NCI-H460 (cell line): ENCODE results near the gene TNS3. TPM values are rescaled to one million over a fixed set of nuclear protein-coding genes. Genes with fewer than 3 reads are reported as not detected.

Experiments
- DNase-seq: peaks from one replicate; pipeline ENCODE4 v3.0.0-alpha.2; 2016; ENCODE audit warnings: low read depth; ENCODE audit errors: extremely low read depth
- total RNA-seq: library from RNA; depleted of rRNA; stranded (reverse); fragments of >200 nt; shearing (Covaris generic); gene quantifications from 2 replicates; pipeline ENCODE4 v1.2.3, GENCODE V29; 2014

TNS3 gene
- total RNA-seq, 1 experiment from 2014 or later, result 20.0 TPM

DNA sequence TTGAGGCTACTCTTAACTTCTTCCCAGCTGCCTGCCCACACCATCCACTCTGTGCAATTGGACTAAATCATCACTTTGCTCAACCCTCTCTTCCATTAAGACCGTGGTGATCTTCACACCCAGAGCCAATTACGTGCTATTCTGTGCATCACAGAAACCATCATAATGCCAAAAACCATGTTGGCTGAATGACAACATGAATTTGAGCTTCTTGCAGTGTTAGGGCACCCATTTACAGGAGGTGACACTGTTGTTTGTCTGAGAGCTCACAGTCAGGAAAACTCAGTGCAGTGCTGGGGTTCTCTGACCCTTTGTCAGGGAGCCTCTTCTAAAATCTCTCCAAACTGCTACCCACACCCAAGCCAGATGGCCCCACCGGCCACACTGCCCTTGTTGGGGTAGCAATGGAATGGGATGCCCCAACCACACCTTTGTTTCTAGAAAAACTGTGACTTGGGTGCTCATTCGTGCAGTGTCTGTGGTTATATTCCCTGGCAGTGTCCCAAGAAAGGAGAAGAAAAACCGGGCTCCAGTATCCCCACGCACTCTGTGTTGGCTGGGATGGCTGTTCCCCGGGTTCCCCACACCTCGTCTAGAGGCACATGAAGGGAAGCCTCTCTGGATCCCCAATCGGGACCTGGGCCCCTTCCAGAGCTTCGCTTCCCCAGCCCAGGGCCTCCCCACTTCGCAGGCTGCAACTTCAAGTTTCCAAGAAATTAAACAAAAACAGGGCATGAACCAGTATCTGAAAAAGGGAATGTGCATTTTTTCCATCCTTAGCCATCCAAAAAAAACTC lies 2.0 kb upstream of the TNS3 start:
- no peak for DNase-seq

DNA sequence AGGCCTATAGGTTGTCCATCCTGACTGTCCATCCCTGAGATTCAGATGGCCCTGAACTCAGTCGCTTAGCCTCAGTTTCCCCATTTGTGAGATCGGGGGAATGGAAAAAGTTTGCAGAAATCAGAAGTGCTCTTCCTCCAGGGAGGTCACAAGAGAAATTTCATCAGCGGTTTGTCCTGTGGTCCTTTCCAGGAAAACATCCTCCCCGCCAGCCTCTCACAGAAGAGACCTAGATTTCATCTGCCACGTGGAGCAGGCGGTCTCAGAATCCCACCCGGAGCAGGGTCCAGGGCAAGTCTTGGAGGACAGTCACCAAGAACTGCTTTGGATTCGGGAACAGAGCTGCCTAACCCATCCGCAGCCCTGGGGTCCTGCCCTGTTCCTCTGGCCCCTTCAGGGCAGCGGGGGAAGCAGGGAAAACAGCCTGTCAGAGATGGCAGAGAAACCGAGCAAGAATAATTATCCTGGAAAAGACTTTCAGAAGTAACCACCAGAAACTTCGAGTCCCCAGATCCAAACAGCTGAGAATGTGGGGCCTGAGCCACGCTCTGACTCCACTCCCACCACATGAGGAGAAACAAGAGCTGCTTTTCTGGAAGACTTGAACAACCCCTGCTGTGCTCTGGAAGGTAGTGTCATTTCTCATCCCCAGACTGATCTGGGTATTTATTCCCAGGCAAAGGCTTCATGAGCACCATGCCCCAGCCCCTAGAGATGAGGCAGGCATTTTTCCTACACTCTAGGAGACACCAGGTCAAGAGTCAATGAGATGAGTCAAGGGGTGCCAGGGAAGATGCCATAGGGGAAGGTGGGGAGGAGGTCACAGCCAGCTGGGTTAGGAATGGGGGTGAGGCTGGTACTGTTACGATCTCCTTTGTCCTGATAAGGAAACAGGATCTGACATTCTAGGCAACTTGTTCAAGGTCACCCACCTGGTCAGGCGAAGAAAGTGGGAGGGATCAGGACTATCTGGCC lies 1.1 kb upstream of the TNS3 start:
- no peak for DNase-seq

DNA sequence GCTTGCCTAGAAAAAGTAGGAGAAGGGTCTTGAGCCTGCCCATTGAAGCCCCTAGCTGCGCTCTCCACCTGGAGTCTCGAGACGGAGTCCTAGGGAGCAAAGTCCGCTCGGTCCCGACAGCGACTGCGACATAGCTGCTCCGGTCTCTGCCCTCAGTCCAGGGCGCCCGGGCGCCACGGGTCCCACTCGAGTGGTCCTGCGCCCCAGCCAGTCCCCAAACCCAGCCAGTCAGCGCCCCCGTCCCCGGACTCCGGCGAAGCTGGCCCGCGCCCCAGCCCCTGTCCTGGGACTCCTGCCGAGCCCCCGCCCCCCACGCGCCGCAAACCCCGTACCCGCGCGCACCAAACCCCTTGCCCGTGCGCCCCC lies 490 bp downstream of the TNS3 start:
- DNase-seq, result no peak

DNA sequence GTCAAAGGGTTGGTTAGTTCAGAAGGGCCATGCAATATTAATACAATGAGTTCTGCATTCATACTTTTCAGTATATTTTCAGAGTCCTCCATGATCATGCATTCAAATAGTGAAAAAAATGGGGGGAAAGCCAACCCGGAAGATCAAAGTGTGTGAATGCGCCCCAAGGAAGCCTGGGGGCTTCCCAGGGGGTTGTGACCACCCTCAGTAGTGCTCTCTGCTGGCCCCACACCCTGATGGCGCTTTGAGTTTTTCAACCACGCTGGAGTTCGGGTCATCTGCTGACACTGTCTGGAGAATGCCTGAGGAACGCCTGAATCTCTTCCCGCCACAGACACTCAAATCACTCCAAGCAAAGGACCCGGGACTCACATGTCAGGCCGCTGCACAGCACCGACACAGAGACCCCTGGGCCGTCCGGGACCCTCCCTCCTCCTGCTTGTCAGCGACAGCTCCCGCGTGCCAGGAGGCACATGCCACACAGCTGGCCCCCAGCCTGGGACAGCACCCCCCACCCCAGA lies 1.0 kb downstream of the TNS3 start:
- no peak for DNase-seq

DNA sequence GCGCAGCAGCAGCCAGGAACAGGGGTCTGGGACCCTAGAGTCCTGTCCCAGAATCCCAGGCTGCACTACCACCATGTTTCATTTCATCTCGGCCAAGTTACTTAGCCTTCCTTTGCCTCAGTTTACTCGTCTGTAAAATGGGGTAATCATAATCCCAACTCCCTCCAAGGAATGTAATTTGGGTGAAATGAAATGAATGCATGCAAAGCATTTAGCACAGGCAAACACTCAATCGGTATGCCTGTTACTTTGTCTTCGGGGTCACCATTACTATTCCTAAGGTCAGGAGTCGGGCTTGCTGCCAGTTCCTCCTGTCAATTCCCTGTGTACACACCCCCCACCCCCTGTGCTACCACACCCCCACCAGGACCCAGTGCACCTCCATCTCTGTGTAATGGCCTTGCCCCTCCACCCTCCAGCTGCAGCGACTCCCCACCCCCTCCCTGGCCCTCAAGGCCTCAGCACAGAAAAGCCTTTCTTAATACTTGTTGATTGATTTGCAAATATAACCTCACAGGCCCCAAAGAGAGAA lies 1.7 kb downstream of the TNS3 start:
- DNase-seq, result no peak

DNA sequence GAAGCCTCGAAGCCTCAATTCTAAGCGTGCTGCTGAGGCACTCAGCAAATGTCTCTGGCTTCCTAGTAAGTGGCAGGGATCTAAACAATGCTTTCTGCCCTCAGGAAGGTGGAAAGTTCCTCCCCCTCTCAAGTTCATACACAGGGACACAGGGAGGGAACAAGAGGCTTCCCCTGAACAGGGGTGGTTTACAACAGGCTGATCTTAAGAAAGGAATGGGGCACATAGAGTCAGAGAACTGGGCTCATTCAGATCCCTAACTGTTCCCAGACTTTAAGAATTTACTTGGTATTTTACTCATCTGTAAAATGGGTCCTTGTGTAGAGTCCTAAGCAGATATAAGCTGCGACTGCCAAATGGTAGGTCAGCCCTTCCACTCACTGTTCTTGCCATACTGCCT lies 2.5 kb downstream of the TNS3 start:
- no peak for DNase-seq

DNA sequence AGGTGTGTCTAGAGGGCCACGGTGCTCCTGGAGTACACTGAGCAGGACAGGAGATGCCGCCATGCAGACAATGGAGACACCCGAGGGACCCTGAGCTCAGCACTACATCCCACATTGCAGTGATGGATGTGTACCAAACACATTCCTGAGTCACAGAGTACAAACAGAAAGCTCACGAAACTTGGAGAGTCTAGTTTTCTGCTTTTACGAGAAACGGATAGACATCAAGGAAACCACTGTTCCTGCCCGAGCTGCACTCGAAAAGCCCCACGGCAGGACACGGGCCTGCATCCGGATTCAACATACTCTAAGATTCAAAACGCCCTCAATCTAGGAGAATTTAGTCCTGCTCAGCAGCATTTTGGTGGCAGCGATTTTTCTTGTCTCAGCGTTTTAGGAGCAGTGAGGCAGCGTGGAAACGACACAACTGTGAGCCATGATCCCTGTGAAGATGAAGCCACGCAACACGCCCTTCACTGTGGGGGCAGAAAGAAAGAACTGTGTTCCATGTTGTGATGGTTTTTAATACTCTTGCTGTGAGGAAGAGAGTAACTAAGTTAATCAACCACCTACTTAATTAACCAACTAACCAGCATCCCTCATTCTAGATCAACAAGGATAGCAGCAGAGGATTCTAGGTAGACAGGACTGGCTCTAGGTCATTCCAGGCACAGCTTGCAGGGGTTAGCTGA lies 3.2 kb downstream of the TNS3 start:
- DNase-seq, result no peak

DNA sequence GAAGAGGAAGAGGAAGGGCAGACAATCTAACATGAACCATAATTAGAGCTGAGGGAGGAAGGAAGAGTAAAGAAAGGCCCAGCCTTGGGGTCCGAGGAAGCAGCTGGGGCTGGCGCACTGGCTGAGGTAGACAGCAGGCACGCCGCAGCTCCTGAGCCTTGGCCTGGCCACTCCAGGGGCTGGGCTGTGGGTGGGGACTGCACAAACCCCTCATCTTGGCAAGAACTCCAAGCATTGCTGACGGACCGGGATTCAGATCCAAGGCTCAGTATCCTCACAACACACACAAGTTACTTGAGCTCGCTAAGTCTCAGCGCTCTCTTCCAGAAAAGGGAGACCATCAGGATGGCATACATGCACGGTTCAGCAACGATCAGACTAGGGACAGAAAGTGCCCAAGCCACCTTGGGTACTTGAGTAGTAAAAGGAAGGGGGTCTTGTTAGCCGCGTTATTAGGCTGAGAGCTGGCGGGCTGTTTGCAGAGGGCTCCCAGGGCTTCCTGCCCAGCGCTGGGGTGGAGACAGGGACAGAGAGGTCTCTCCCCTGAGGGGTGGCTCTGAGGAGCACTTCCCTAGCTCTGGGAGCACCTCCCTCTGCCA lies 4.5 kb downstream of the TNS3 start:
- no peak for DNase-seq

DNA sequence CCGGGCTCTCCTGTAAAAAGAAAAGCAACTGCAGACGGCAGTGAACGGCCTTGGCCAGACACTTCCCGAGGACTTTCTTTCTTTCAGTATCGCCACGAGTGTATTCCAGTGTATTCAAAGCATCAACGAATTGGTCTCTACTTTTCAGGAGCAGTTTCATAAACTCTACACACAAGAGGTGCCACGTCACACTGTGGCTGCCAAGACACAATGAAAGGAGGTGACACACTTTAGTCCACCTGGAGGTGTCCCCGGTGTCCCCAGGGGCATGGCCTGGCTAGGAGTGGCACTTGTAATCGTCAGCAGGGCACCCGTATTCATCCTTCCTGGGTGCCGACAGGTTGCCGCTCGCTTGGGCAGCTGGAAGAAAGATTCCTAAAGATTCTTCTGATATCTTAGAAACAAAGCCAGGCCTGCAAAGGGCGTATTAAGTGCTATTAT lies 5.0 kb downstream of the TNS3 start:
- no peak for DNase-seq

DNA sequence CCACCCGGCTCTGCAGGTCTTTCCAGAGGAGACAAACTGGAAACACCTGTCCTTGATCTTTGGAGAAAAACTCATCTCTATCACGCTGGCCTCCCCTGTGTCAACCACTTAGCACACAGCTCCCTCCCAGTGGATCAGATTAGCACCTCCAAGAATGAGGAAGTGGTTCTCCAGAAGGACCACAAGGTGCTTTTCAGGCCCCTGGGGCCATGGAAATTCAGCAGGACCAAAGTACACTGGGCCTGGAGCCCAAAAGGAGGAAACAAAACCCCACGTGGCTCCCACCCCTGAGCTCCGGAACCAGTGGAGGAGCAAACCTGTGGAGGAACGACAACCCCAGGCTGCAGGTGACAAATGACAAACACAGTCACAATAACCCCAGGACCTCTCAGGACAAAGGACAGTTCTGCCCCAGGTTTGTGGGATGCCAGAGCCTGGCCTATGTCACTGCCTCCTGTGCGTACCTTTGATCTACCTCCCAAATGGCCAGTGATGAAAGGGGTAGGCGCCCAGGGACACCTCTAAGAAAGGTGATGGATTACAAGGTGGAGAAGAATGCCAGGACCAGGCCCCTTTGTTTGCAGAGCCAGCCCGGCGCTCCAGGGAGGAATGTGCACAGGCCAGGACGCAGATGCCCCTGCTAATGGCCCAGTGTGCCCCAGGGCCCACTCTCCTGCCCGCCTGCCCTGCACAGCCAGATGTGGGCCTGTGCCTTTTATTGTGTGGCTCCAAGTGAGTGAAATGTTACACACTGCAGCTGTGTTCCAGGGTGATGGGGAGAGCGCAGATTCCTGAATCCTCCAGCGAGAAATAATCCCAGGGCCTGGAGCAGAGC lies 5.7 kb downstream of the TNS3 start:
- no peak for DNase-seq

DNA sequence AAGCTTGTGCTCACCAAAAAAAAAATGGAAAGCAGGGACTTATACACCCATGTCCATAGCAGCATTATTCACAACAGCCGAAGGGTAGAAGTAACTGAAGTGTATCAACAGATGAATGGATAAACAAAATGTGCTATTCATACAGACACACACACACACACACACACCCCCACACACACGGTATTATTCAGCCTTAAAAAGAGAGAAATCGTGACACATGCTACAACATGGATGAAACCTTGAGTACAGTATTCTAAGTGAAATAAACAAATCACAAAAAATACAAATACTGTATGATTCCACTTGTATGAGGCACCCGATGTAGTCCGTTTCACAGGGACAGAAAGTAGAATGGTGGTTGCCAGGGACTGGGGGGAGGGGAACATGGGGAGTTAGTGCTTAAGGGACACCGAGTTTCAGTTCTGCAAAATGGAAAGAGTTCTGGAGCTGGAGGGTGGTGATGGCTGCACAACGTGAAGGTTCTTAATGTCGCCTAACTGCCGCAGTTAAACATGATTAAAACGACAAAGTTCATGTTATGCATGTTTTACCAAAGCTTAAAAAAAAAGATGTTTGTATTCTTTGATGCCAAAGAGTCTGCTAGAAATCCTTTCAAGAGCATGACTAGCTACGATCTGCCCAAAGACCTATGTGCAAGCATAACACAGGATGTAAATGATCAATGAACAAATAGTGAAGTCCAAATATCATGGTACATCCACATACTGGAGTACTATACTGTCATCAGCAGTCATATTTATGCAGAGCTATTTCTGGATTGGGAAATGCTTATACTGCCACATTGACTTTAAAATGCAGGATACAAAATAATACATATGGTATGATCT lies 7.2 kb downstream of the TNS3 start:
- DNase-seq, result no peak

DNA sequence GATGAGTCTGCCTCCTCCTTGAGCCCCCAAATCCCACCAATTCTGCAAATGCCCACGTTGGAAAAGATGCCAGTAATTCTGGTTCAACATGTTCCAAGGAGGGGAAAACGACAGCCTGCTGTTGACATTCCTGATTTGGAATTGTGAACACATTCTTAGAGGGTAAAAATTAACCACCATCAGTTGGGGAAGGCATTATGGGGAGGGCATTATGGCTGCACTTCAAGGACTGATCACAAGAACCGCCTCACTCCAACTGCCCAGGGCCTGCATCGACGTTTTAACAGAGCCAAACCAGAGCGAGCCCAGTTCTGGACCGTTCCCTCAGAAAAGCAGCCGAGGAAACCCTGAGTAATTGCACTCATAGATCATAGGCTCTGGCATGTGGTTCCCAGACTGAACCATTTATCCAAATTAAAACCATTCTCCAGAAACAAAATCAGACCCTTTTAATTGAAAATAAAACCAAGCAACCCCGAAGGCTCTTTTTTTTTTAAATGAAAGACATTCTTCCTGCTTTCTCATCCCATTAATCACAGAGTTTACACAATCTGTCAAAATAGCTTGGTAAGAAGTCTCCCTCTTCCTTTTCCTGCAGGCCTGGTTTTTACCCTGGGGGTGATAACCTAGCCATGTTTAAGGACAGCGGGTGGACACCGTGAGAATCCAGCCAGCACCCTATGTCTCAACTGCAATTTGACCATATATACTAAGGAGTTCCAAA lies 8.0 kb downstream of the TNS3 start:
- DNase-seq, result no peak

DNA sequence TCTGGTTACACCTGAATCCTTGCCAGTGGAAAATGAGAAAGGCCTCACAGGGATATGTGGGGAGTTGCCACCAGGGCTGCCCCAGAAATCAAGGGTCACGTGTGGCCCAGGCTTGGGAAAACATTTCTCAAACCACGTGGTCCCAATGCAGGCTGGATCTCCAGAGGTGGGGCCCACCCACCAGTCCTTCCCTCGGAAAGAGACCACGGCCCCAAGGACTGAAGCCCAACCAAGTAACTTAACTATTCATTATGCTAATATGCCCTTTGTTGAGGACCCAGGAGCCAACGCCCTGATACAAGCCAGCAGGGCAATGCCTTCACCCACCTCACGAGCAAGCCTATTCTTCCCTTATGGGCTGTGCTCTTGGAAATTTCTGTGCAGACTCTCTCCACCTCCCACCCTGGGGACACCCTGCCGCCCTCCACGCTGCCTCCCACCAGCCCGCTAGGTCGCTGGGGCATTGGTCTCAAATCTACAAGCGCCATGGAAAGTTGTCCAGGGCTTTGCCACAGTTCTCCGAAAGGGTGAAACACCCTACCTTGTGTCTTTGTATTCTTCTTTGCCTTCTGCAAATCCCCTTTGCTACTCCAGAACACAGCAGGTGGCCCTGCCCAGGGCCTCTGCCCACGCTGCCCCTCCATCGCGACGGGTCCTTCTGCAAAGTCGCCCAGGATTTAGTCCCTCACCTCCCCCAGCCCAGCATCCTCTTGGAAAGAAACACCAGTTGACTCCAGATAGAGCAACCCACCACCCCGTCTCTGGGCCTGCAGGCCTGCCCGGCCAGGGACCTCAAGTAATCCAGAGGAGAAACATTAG lies 8.8 kb downstream of the TNS3 start:
- no peak for DNase-seq

DNA sequence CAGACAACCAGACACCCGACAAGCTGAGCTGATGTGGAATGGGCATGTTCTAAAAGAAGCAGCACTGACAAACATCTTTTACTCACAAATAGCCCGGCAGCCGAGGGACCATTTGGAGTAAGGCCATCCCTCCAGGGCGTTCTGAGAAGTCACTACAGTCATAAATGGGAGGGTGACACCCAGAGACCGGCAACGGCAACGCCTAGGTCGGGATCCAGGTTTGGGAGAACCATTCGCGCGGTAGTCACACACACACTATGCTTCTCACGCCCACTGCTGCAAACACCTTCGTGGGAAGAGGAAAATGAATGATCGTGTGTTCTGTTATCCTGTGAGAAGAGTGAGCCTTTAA lies 9.8 kb downstream of the TNS3 start:
- no peak for DNase-seq

DNA sequence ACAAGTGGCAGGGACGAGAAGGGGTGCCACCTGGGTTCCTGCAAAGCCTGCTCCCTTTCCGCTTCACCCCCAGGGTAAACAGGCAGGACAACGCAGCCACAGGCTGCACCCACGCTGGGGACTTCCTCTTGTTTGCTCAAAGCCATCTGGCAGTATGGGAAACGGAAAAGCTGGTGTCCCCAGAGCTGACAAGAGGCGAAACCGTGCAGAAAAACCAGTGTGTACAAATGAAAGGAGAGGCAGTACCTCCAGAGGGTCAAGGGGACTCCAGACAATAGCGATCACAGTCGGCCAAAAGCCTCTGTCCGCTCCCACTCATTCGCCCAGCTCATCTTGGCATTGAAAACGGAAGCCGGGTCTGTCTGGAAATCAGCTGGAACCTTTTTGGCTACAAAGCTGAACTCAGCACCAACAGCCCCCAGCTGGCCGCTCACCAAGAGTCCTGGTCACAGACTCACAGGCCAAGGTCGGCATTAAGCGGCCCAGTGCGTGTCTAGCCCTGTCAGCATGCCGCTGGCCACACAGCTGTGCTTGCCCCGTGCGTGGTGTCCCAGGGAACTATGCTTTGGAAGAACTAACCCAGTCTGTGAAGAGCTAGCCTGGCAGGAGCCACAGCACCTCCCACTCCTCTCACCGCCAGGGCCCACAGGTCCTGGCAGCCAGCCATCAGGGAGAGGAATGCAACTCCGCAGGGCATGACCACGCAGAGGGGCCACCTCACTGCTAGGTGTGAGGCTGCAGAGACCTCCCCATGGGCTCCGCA lies 10.4 kb downstream of the TNS3 start:
- no peak for DNase-seq

DNA sequence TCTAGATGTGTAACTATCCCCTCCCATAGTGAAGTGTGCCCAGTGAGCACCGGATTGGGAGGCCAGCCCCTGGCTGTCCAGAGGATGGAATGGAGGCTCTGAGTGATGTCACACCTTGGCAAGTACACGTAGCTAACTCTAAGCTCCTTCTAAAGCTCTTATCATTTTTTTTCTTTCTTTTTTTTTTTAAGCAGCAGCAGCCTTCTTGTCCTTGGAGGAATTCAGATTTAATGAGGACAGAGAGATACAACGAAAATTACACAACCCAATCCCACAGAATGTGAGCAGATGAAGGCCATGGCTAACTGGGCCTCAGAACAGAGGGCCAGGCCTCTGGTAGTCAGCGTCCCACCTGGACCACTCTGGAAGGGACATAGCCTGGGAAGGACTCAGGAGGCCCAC lies 11.3 kb downstream of the TNS3 start:
- DNase-seq, result no peak
